Mucosa of descending colon (tissue), 3 donors: ENCODE results near the gene HEPN1. TPM values are rescaled to one million over a fixed set of nuclear protein-coding genes. Genes with fewer than 3 reads are reported as not detected.

ENCODE experiments used
- ATAC-seq: fragments of 200-7000 bp; cut with Tn5 transposase; one replicate; pipeline ENCODE4 v1.9.1; 2020; ENCODE audit warnings: mild to moderate bottlenecking, moderate library complexity
- DNase-seq, 3 donors: peaks; one replicate each; pipeline ENCODE4 v3.0.0-alpha.2; 2020
- H3K36me3 ChIP-seq: fragments of 200-600 bp; one replicate; pipeline ENCODE4 v1.8.0; 2021; ENCODE audit warnings: low read depth, mild to moderate bottlenecking
- H3K4me1 ChIP-seq: fragments of 200-600 bp; one replicate; pipeline ENCODE4 v1.8.0; 2021; ENCODE audit warnings: low read depth, mild to moderate bottlenecking
- H3K4me3 ChIP-seq: fragments of 200-600 bp; one replicate; pipeline ENCODE4 v1.8.0; 2021; ENCODE audit warnings: mild to moderate bottlenecking
- H3K9me3 ChIP-seq: fragments of 200-600 bp; one replicate; pipeline ENCODE4 v1.8.0; 2021; ENCODE audit warnings: mild to moderate bottlenecking
- intact Hi-C, 2 donors: fragments of 100-400 bp; cut with DNase I in 1 of 2; cut with micrococcal nuclease in 1 of 2; formaldehyde crosslinking; loops; one replicate each; pipeline versions ENCODE4 v1.11.0 to v1.11.1; 2022; cut with DNase I, micrococcal nuclease
- total RNA-seq, 3 donors: library from RNA; stranded (reverse); fragmentation: NEBNext Ultra II Directional in 2 of 3; extraction: Animal tissue kit (Norgen Biotek cat#: 25700) in 2 of 3; gene quantifications; one replicate each; pipeline versions ENCODE4 v1.2.1 to v1.2.4, GENCODE V29; 2021 to 2023
- TF ChIP-seq, protein P1 (sequence below): fragments of 200-600 bp; IDR thresholded peaks from one replicate; pipeline ENCODE4 v1.8.0; 2022; ENCODE audit warnings: antibody characterized with exemption, mild to moderate bottlenecking
- donor health status: DM: no; HTN: no; CAD: no; lungs with moderate emphysema.
- donor health status: DM: no; HTN: no; CAD: no.
- donor health status: DM: no; HTN: yes; CAD: no.

Gene HEPN1
- total RNA-seq, 3 donors from 2014 or later, result not detected

- DNase-seq, result no peak
- TF ChIP-seq, protein P1, sequence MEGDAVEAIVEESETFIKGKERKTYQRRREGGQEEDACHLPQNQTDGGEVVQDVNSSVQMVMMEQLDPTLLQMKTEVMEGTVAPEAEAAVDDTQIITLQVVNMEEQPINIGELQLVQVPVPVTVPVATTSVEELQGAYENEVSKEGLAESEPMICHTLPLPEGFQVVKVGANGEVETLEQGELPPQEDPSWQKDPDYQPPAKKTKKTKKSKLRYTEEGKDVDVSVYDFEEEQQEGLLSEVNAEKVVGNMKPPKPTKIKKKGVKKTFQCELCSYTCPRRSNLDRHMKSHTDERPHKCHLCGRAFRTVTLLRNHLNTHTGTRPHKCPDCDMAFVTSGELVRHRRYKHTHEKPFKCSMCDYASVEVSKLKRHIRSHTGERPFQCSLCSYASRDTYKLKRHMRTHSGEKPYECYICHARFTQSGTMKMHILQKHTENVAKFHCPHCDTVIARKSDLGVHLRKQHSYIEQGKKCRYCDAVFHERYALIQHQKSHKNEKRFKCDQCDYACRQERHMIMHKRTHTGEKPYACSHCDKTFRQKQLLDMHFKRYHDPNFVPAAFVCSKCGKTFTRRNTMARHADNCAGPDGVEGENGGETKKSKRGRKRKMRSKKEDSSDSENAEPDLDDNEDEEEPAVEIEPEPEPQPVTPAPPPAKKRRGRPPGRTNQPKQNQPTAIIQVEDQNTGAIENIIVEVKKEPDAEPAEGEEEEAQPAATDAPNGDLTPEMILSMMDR, result no peak
- no peaks in the 10 kb centered on the region for H3K4me1 ChIP-seq
- H3K36me3 ChIP-seq, result no peaks in the 10 kb centered on the region
- no peak within 1 kb of the TSS for H3K4me3 ChIP-seq
- no peak for ATAC-seq
- no peaks in the 10 kb centered on the region for H3K9me3 ChIP-seq
- intact Hi-C loops, result no loop called here
These were observed 16.8 kb downstream of the HEPN1 start, which contains the start of gene HEPACAM for GRCh38 chr11:124935548-124936514. Gene HEPACAM (minus strand): TSS chr11:124936047. CDS start chr11:124936006, 41 bp downstream.

DNA sequence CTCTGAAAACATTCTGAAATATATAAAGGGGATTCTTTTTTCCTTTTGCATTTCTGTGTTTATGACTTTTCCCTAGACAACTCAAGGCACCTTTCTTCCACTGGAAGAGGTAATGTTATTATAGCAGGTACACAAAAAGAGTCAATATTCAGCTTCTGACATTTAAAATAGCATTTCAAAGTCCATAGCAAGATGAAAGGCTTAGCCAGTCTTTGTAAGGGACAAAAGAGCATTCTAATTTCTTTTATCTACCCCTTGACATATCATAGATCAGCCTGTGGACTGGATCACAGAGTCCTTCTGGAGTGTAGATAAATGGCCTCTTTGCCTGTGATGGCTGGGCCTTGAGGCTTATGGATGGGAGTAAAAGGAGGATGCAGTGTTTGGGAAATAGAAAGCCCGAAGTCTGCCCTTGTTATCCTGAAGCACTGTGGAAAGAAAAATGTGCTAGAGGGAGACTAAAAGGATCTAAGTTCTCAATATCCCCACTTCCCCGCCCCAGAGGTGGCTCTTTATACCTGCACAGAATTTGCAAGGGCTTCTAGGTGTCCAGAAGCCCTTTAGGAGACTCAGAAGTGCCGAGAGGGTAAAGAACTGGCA, 18.4 kb downstream of the HEPN1 start:
- DNase-seq (no peak), ATAC-seq (no peak)
- H3K4me3 ChIP-seq, result no peak overlapping the region
- intact Hi-C loops, result no loop called here
- H3K4me1 ChIP-seq, result no peaks in the 10 kb centered on the region
- H3K9me3 ChIP-seq, result no peaks in the 10 kb centered on the region
- no peaks in the 10 kb centered on the region for H3K36me3 ChIP-seq
- TF ChIP-seq, protein P1, result no peak

GRCh38 chr11:124938206-124938765, 19.2 kb downstream of the HEPN1 start:
- intact Hi-C loops, result no loop called here
- no peaks in the 10 kb centered on the region for H3K4me1 ChIP-seq
- H3K4me3 ChIP-seq, result no peak overlapping the region
- no peak for ATAC-seq
- H3K36me3 ChIP-seq, result no peaks in the 10 kb centered on the region
- H3K9me3 ChIP-seq, result no peaks in the 10 kb centered on the region
- TF ChIP-seq, protein P1, result no peak
- DNase-seq, result no peak

- no peaks in the 10 kb centered on the region for H3K9me3 ChIP-seq
- H3K4me1 ChIP-seq, result no peaks in the 10 kb centered on the region
- H3K4me3 ChIP-seq, result no peak overlapping the region
- DNase-seq (no peak), ATAC-seq (no peak)
- TF ChIP-seq, protein P1, result no peak
- intact Hi-C loops, result no loop called here
- no peaks in the 10 kb centered on the region for H3K36me3 ChIP-seq
These were observed 19.9 kb downstream of the HEPN1 start for GRCh38 chr11:124938970-124939369.

DNA sequence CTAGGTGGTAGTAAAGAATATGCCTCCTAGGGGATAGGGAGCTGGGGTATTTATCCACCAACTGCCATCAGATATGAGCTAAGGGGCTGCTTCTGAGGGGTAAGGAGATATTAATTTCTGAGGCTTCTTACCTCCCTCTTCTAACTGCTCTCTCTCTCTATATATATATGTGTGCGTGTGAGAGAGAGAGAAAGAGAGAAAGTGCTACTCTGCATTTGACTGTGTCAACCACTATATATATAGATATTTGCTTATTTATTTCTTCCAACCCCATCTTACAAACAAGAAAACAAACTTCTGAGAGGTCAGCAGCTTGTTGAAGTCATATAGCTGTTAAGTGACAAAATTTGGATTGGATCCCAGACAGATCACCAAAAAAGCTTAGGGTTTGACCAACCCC, 22.7 kb downstream of the HEPN1 start:
- TF ChIP-seq, protein P1, result no peak
- no peak overlapping the region for H3K4me3 ChIP-seq
- no peaks in the 10 kb centered on the region for H3K36me3 ChIP-seq
- no peaks in the 10 kb centered on the region for H3K9me3 ChIP-seq
- DNase-seq (no peak), ATAC-seq (no peak)
- no peaks in the 10 kb centered on the region for H3K4me1 ChIP-seq
- intact Hi-C loops, result no loop called here
